Activated CD8-positive, alpha-beta T cell treated with anti-CD3 and anti-CD28 coated beads for 36 hours (primary cell): ENCODE data around the gene ELF5. TPM values are rescaled to one million over a fixed set of nuclear protein-coding genes. Genes with fewer than 3 reads are reported as not detected.

Source experiments
- ATAC-seq: fragments of 200-7000 bp; cut with Tn5 transposase; one replicate; pipeline ENCODE4 v1.10.0; 2021; ENCODE audit warnings: mild to moderate bottlenecking, moderate library complexity
- CTCF ChIA-PET: fragments of 350-600 bp; sonication (Branson Sonifier 250); formaldehyde crosslinking; loops from one replicate; lab custom pipeline; 2021; ENCODE audit warnings: antibody characterized with exemption; lab: Charles Lee
- POLR2A ChIA-PET: fragments of 350-600 bp; sonication (Branson Sonifier 250); formaldehyde crosslinking; loops from one replicate; lab custom pipeline; 2021; ENCODE audit warnings: antibody characterized with exemption; lab: Charles Lee
- DNase-seq: peaks from one replicate; pipeline ENCODE4 v3.0.0-alpha.2; 2020
- H3K27ac Mint-ChIP-seq: one replicate; pipeline ENCODE4 v1.8.0; 2021; ENCODE audit warnings: mild to moderate bottlenecking, mixed read lengths
- H3K27me3 Mint-ChIP-seq: one replicate; pipeline ENCODE4 v1.8.0; 2021; ENCODE audit warnings: mixed read lengths
- H3K36me3 Mint-ChIP-seq: one replicate; pipeline ENCODE4 v1.8.0; 2021; ENCODE audit warnings: low read depth, mixed read lengths
- H3K4me1 Mint-ChIP-seq: one replicate; pipeline ENCODE4 v1.8.0; 2021; ENCODE audit warnings: low read depth, mixed read lengths
- H3K4me3 Mint-ChIP-seq: one replicate; pipeline ENCODE4 v1.8.0; 2021; ENCODE audit warnings: mild to moderate bottlenecking, moderate library complexity, mixed read lengths
- H3K9me3 Mint-ChIP-seq: one replicate; pipeline ENCODE4 v1.8.0; 2021; ENCODE audit warnings: mixed read lengths
- intact Hi-C: fragments of 100-400 bp; cut with micrococcal nuclease; formaldehyde crosslinking; loops from one replicate; pipeline ENCODE4 v1.10.0; 2022
- total RNA-seq, 2 experiments: library from RNA; stranded (reverse); gene quantifications; one replicate each; pipeline ENCODE4 v1.2.3, GENCODE V29; 2021
- TF ChIP-seq, protein P1 (sequence below): fragments of 200-600 bp; IDR thresholded peaks from one replicate; pipeline ENCODE4 v1.8.0; 2022; ENCODE audit warnings: antibody characterized with exemption, mild to moderate bottlenecking

The ELF5 gene
- total RNA-seq, 2 experiments from 2014 or later: not detected

DNA sequence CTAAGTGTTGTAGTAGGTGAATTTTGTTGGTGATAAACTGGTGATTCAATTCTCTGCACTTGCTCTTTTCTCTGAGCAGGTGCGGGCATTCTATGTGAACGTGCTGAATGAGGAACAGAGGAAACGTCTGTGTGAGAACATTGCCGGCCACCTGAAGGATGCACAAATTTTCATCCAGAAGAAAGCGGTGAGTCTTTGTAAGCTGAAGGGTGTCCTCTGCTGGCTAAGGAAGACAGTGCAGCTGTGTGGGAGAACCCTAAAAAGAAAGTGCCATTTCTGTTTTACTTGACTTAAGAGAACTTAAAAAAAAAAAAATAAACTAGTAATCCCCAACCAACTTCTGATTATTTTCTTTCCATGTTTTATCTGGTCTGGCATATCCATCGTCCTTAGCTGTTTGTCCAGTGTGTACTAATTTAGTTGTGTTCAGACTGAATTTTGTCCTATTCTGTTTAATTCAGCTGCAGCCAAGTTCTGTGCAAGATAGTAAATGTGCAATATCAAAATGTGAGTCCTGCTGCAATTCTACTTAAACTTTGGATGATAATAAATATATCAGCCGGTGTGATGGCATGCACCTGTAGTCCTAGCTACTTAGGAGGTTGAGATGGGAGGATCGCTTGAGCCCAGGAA is 45.3 kb downstream of the ELF5 start:
- DNase-seq: peak; percentile 76
- H3K9me3 Mint-ChIP-seq: peaks cover 11% of the 10 kb centered on the region
- H3K27me3 Mint-ChIP-seq: no peaks in the 10 kb centered on the region
- ChIA-PET CTCF (interaction anchor here (0.6 to 3.7 kb wide), 39 partner anchors 8 to 924 kb away, joined by 3 to 22 read pairs (median 4); partner anchors contain the start of genes ABTB2, CAT and ELF5), POLR2A (no interaction called here)
- ATAC-seq: peak; percentile 84
- intact Hi-C loops: loop anchor here (10.0 kb wide), 2 partner anchors 104 to 314 kb away; no protein-coding TSS in a partner anchor
- no peak overlapping the region for H3K4me3 Mint-ChIP-seq
- peaks cover 45% of the 10 kb centered on the region for H3K36me3 Mint-ChIP-seq
- H3K4me1 Mint-ChIP-seq: peaks cover 4% of the 10 kb centered on the region
- H3K27ac Mint-ChIP-seq: no peak overlapping the region
- TF ChIP-seq, protein P1, sequence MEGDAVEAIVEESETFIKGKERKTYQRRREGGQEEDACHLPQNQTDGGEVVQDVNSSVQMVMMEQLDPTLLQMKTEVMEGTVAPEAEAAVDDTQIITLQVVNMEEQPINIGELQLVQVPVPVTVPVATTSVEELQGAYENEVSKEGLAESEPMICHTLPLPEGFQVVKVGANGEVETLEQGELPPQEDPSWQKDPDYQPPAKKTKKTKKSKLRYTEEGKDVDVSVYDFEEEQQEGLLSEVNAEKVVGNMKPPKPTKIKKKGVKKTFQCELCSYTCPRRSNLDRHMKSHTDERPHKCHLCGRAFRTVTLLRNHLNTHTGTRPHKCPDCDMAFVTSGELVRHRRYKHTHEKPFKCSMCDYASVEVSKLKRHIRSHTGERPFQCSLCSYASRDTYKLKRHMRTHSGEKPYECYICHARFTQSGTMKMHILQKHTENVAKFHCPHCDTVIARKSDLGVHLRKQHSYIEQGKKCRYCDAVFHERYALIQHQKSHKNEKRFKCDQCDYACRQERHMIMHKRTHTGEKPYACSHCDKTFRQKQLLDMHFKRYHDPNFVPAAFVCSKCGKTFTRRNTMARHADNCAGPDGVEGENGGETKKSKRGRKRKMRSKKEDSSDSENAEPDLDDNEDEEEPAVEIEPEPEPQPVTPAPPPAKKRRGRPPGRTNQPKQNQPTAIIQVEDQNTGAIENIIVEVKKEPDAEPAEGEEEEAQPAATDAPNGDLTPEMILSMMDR: peak; percentile 85

GRCh38 chr11:34466802-34467488 is 46.6 kb downstream of the ELF5 start:
- ChIA-PET POLR2A (no interaction called here), CTCF (interaction anchor here (0.8 to 3.7 kb wide), 23 partner anchors 10 to 470 kb away, joined by 3 to 22 read pairs (median 5); partner anchors contain the start of genes ABTB2, CAT and ELF5)
- Mint-ChIP-seq H3K4me1 (peaks cover 4% of the 10 kb centered on the region), H3K27ac (no peak overlapping the region), H3K9me3 (peaks cover 11% of the 10 kb centered on the region), H3K36me3 (peaks cover 46% of the 10 kb centered on the region), H3K4me3 (no peak overlapping the region), H3K27me3 (no peaks in the 10 kb centered on the region)
- intact Hi-C loops: loop anchor here (10.0 kb wide), 2 partner anchors 102 to 312 kb away; no protein-coding TSS in a partner anchor
- no peak for DNase-seq
- ATAC-seq: no peak
- TF ChIP-seq, protein P1: no peak

DNA sequence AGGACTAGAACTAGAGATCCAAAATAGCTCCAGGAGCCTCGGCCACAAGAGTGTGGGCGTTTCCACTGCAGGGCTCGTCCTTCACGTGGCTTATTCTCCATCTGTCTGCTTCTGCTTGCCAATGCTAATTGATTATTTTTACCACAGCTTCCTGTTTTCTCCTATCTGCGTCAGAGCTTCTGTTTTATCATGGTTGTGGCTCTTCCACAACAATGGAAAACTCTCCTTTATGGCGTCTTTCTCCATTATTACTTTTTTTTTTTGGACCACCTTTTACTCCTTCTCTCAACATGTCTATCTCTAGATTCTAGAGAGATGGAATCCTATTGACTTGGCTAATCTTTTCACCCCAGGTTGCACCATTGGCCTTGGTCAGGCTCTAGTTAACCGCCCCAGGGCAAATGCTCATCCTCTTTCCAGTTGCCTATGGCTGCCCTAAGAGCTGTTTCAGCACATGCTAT is 49.0 kb downstream of the ELF5 start:
- Mint-ChIP-seq H3K4me1 (peaks cover 4% of the 10 kb centered on the region), H3K36me3 (peaks cover 41% of the 10 kb centered on the region), H3K27me3 (no peaks in the 10 kb centered on the region), H3K27ac (no peak overlapping the region), H3K9me3 (peaks cover 11% of the 10 kb centered on the region), H3K4me3 (no peak overlapping the region)
- no peak for DNase-seq
- intact Hi-C loops: loop anchor here (10.0 kb wide), 2 partner anchors 100 to 310 kb away; no protein-coding TSS in a partner anchor
- POLR2A ChIA-PET: interaction anchor here (1.4 kb wide), 1 partner anchor 108 kb away, joined by 3 read pairs; no protein-coding TSS in a partner anchor
- CTCF ChIA-PET: interaction anchor here (0.6 to 1.6 kb wide), 3 partner anchors 27 to 306 kb away, joined by 3 to 7 read pairs (median 5); no protein-coding TSS in a partner anchor
- TF ChIP-seq, protein P1: no peak
- ATAC-seq: no peak

- CTCF ChIA-PET: no interaction called here
- ATAC-seq: no peak
- Mint-ChIP-seq H3K9me3 (peaks cover 5% of the 10 kb centered on the region), H3K4me1 (peaks cover 4% of the 10 kb centered on the region), H3K27me3 (no peaks in the 10 kb centered on the region), H3K27ac (no peak overlapping the region), H3K4me3 (no peak overlapping the region), H3K36me3 (peaks cover 46% of the 10 kb centered on the region)
- TF ChIP-seq, protein P1: no peak
- POLR2A ChIA-PET: no interaction called here
- intact Hi-C loops: loop anchor here (10.0 kb wide), 2 partner anchors 96 to 306 kb away; no protein-coding TSS in a partner anchor
- DNase-seq: no peak
Observed at GRCh38 chr11:34461215-34461614, 52.4 kb downstream of the ELF5 start.
